Inflammatory macrophage treated with lipopolysaccharide for 1 hour (primary cell): ENCODE results near the gene ALX3.

Experiments
- DNase-seq, 2 donors: peaks; one replicate each; pipeline ENCODE4 v3.0.0-alpha.2; 2020 to 2022

Gene ALX3

GRCh38 chr1:110064576-110065337, 5.7 kb downstream of the ALX3 start:
- no peak for DNase-seq

GRCh38 chr1:110063781-110064180, 6.7 kb downstream of the ALX3 start:
- DNase-seq: no peak

DNA sequence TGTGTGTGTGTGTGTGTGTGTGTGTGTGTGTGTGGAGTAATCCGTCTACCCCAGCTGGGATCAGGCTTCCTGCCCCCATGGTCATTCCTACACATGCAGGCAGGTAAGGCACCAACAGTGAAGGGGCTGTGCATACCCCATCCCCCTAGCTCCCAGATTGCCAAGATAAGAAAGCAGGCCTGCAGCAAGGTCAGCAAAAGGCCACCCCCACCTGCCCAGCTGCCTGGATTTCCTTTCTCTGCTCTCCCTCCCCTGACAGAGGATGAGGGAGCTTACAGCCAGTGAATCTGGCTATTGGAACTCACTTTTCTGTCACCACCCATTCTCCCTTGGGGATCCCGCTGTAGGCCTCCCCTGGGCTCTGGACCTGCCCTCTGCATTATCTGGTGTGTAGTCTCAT, 7.9 kb downstream of the ALX3 start:
- DNase-seq: no peak

- no peak for DNase-seq
Measured at GRCh38 chr1:110061341-110061740, 9.1 kb downstream of the ALX3 start.

DNA sequence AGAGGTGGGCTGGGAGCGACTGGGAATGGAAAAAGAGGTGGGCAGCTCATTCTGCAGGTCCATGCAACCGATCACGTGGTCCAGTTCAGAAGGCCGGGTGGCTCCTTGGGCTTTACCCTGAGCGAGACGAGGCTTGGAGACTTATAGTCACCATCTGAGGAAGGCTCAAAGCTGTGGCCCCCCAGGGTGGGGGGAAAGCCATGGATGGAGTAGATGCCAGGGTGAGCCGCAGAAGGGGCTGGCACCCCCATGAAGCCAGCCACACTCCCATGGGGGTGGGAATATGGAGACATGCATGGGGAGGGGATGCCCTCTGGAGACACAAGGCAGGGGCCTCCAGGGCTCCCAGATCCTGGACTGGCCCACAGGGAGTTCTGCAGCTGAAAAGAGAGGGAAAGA, 9.8 kb downstream of the ALX3 start:
- no peak for DNase-seq

- DNase-seq: peak; percentile 53 to 88
Measured at GRCh38 chr1:110060034-110060661, 10.3 kb downstream of the ALX3 start.

DNA sequence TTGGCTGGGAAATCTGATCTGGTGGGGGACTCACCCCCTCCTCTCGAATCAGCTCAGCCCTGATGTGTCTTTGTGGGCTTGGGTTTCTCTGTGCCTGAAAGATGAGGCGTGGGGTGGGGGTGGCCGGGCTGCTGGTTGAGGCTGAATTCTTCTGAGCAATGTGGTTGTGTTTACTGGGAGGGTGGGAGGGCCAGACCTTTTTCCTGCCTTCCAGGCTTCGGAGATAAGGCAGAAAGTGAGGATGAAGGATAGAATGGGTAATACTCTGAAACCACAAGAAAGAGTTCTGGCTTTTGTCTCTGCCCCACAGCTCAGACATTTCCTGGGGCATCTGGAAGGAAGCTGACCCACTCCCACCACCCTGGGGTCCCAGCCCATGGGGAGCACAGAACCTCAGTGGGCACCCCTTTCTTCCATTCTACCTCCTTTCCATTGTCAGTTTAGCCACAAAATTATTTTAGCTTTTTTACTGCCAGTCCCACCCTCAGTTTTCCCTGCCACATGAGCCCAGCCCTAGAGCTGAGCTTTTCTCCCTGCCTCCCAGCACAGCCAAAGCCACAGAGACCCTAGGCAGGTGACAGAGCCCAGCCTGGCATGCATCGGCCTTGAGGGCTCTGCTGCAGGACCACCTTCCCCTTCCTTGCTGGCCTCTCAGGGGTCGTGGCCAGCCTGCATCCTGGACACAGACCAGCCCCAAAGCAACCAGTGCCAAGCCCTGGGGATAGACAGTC, 11.2 kb downstream of the ALX3 start:
- DNase-seq: no peak

DNA sequence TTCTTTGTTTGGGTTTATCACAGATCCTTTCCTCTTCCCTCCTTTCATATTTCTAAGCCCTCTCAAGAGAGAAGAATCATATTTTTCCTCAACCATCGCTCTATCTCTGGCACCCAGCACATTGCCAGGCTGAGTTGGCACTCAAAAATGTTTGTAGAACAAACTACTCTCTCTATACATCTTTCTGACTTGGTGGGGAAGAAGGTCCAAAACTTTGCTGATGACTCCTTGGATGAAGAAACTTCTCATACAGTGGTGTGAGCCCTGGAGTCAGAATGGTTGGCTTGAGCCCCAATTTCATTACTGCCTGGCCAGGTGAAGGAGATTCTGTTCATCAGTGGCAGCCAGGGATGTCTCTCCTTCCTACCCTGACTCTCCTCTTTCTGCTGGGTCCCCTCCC, 11.9 kb downstream of the ALX3 start:
- no peak for DNase-seq

- DNase-seq: peak; percentile 67 to 69
Measured at GRCh38 chr1:110057963-110058518, 12.4 kb downstream of the ALX3 start.

DNA sequence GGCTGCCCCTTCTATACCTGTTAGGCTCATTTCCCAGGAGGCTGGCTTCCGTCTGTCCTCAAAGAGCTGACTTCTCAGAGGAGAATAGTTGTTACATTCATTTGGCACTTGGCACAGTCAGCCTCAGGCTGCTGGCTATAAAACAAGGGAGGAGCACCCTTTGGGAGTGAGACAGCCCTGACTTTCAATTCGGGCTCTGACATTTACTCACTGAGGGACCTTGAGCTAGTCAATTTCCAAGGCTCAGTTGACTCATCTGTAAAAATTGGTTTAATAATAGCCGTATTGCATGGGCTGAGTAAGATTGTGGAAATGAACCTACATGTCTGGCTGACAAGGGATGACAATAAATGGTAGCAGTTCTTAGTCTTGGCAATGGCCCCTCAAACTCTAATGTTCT, 13.7 kb downstream of the ALX3 start:
- no peak for DNase-seq

DNA sequence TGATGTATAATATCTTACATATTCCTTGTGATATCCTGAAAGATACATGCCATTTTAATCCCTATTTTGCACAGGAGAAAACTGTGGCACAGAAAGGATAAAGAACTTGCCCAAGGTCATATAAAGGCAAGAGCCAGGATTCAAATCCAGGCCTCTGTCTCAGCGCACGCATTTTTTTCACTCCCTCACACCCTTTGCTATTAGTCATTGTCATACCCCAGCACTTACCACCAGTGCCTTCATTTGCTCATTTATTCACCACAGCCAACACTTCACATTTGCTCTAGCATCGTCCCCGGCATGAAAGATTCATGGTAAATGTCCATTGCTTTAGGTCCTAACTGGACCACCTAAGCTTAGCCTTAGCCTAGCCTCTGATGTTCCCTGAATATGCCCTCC, 14.2 kb downstream of the ALX3 start:
- no peak for DNase-seq

DNA sequence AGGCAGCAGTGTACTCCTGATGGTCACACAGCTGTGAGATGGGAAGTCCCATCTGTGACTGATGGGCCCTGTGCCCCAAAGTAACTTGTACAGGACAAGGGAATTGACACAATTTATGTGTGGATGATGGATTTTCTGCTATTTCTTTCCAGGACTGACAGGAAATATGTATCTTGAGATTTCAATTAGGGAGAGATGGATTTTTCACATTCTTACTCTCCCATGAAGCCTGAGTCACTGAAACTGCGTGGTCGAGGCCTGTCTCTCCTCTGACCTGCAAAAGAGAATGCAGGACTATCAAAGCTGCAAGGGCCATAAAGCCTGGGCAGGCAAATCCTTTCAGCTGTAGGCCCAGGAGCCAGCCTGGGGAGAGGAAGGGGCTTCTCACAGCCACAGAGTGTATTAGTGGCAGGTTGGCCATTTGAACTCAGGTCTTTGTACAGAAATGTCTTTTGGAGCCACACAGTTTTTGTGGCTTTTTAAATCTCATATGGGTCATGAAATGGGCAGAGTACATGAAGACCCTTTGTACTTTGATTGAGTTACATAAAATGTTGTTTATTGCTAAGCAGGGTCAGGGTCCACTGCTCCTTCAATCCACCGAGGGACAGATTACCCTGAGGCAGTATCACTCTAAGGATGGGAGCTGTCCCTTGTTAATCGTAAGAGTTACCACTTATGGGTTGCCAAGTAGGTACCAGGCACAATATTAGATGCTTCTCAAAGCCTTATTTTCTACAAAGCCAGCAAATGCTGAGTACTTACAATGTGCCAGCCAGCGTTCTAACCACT, 14.8 kb downstream of the ALX3 start:
- DNase-seq: no peak

DNA sequence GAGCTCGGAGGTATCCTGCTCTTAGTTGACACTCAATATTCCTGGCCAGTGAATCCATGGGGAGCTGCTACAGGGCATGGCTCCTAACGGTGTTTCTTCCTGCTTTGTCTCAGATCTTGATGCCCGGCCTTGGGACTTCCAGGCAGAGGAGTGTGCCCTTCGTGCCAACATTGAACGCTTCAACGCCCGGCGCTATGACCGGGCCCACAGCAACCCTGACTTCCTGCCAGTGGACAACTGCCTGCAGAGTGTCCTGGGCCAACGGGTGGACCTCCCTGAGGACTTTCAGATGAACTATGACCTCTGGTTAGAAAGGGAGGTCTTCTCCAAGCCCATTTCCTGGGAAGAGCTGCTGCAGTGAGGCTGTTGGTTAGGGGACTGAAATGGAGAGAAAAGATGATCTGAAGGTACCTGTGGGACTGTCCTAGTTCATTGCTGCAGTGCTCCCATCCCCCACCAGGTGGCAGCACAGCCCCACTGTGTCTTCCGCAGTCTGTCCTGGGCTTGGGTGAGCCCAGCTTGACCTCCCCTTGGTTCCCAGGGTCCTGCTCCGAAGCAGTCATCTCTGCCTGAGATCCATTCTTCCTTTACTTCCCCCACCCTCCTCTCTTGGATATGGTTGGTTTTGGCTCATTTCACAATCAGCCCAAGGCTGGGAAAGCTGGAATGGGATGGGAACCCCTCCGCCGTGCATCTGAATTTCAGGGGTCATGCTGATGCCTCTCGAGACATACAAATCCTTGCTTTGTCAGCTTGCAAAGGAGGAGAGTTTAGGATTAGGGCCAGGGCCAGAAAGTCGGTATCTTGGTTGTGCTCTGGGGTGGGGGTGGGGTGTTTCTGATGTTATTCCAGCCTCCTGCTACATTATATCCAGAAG, 16.7 kb downstream of the ALX3 start:
- DNase-seq: peak in 1 of 2 donors; percentile 81

DNA sequence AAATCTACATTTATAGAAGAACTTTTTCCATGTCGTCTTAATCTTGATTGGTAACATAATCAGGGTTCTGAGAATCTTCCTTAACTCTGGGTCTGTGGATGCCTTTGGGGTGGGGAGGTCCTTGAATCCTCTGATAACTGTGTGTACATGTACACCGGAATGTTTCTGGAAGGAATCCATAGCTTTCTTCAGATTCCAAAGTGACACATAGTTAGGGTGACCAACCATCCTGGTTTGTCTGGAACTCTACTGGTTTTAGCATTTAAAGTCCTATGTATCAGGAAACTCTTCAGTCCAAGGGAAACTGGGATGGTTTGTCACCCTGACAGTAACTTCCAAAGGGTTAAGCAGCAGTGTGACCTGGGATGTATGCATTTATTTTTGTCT, 19.2 kb downstream of the ALX3 start:
- no peak for DNase-seq

DNA sequence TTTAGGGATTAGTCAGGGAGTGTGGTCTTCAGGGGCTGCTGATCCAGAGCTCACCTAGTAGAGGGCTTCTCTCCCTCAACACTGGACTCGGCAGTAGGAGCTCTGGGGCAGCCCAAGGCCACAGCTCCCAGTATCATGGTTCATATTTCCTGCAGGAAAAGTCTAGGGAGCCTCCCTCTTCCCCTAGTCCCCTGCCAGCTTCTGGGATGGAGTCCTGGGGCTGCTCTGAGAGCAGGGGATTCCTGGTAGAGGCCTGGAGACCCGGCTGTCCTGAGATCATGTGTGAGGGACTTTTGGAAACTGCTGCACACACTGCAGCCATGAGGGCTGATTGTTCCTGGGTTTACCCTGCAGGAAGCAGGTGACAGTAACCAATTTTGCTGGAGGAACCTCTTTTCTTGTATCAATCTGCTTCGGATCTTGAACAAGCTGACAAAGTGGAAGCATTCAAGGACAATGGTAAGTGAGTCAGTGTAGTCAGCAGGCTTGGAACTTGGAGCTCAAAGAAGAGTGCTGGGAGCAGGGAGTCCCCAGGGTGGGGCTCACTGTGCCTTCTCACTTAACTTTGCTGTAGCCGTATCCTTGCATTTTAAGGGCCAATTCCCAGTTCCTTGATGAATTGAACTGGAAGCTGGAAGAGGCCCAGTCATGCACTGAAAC, 19.7 kb downstream of the ALX3 start:
- DNase-seq: no peak

DNA sequence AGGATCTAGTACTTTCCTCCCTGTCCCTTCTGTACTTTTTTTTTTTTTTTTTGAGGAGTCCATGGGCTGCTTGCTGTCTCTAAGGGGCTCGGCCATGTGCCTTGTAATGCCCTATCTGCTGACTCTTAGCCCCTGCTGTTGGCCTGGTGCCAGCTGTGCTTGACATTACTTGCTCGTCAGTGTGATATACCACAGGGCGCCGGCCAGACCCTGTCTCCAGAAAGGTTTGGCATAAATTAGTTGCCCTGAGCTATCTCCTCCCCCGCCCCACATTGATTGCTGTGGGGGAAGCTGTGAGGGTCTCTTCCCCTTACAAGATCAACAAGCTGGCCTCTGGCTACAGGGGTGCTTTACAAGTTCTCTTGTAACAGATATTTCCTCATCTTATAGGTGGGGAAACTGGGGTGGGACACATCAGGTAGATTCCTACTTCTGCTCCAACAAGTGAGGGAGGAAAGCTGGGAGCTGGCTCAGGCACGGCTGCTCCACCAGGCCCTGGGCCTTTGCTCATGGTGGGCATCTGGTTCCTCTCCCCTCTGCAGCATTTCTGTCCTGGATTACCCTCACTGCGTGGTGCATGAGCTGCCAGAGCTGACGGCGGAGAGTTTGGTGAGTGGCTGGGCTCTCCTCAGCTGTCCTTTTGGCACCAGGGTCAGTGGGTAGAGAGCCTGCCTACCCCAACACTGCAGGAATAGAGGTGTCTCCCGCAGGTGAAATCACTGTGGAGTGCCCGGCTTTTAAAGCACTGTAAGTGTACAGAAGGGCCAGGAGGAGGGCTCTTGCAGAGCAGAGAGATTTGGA, 20.5 kb downstream of the ALX3 start:
- no peak for DNase-seq

DNA sequence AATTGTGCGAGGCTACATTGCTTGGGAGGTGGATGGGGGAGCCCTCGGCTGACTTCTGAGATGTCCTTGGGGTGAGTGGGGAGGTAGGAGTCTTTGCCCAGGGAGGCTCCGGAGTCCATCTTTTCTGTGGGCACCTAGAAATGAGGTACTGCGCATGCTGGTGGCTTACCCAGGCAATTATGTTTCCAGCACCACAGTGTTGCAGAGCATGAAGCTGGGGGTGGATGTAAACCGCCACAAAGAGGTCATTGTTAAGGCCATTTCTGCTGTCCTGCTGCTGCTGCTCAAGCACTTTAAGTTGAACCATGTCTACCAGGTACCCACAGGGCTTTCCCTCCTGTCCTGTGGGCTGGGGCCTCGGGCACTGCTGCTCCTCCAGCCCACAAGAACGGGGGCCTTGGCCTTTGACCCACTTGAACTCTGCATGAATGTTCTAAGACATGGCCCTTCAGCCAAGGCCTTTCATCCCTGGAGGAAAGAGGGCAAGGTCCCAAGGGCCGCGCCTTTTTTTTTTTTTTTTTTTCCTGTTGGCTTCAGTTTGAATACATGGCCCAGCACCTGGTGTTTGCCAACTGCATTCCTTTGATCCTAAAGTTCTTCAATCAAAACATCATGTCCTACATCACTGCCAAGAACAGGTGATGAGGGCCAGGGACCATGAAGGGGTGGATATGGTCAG, 21.4 kb downstream of the ALX3 start:
- no peak for DNase-seq

DNA sequence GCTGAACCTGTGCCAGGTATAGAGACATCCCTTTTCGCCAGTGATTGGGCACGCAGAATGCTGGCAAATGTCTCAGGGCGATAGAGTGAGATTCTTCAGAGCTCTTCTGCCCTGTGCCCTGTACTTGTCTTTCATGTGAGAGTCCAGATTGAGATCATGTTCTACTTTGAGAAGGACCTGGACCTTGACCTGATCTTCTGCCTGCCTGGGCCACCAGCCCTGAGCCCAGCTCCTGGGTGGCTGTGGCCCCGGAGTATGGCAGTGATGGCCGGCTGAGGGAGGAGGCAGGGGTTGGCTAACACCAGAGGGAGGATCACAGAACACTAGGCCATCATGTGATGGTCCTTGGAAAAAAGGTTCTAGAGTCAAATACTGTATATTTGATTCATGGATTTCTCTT, 22.2 kb downstream of the ALX3 start:
- DNase-seq: no peak

GRCh38 chr1:110047463-110047862, 23.0 kb downstream of the ALX3 start:
- DNase-seq: no peak

DNA sequence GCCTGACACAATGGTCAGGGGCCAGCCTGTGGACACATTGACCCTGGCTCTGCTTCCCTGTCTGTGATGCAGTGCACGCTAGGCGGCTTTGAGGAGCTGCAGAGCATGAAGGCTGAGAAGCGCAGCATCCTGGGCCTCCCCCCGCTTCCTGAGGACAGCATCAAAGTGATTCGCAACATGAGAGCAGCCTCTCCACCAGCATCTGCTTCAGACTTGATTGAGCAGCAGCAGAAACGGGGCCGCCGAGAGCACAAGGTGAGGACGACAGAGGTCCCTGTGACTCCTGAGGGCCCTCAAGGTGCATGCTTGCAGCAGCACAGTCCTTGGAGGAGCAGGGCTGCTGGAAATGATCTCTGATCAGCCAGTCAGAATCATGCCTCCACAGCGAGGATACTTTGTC, 27.5 kb downstream of the ALX3 start:
- no peak for DNase-seq
